Tibial nerve (tissue), 4 donors: Measurements from ENCODE around the gene TTC19.

Experiments
- CTCF ChIP-seq, 5 experiments: fragments of 200-600 bp in 3 of 5; fragments of 450-650 bp in 2 of 5; sonication (generic) in 3 of 5; IDR thresholded peaks; one replicate each; pipeline ENCODE4 v1.5.1; 2016 to 2019; ENCODE audit warnings: antibody characterized with exemption in 5 of 5, mild to moderate bottlenecking in 3 of 5, moderate library complexity in 2 of 5
- EP300 ChIP-seq, 2 donors: sonication (generic); formaldehyde crosslinking; IDR thresholded peaks; one replicate each; pipeline ENCODE4 v1.6.1; 2017; ENCODE audit warnings: antibody characterized with exemption in 2 of 2, mild to moderate bottlenecking in 1 of 2
- POLR2A ChIP-seq, 2 donors: fragments of 450-650 bp; IDR thresholded peaks; one replicate each; pipeline ENCODE4 v1.6.1; 2017; ENCODE audit warnings: antibody characterized with exemption in 2 of 2, mild to moderate bottlenecking in 2 of 2, moderate library complexity in 2 of 2

GRCh38 chr17:16003841-16004240, 4.2 kb downstream of the TTC19 start:
- TF ChIP-seq POLR2A (IDR thresholded peaks at IDR 0.05) = no peak
- TF ChIP-seq EP300 (IDR thresholded peaks at IDR 0.05) = no peak
- no peak for TF ChIP-seq CTCF (IDR thresholded peaks at IDR 0.05)
